A549 (cell line): ENCODE measurements around the gene ITFG1. TPM values are rescaled to one million over a fixed set of nuclear protein-coding genes. Genes with fewer than 3 reads are reported as not detected.

ENCODE experiments used
- ATAC-seq, 2 experiments: fragments of 200-7000 bp in 1 of 2; fragments of >200 bp in 1 of 2; cut with Nextera tagmentation in 1 of 2; cut with Tn5 transposase in 1 of 2; 3 replicates each; pipeline versions ENCODE4 v1.8.0 to v1.9.1; 2018 to 2020; ENCODE audit warnings: mild to moderate bottlenecking in 1 of 2, moderate library complexity in 1 of 2
- CTCF ChIA-PET: fragments of 300-600 bp; sonication (Branson Sonifier 250); formaldehyde crosslinking; extraction: SDS; loops from one replicate; lab custom pipeline; 2021; ENCODE audit warnings: antibody characterized with exemption, inconsistent platforms; lab: Yijun Ruan, JAX
- POLR2A ChIA-PET: fragments of 350-600 bp; formaldehyde crosslinking; extraction: SDS; loops from one replicate; lab custom pipeline; 2021; ENCODE audit warnings: antibody characterized with exemption, inconsistent platforms; lab: Yijun Ruan, JAX
- DNase-seq, 2 experiments: peaks; one replicate each; pipeline versions ENCODE4 v3.0.0 to v3.0.0-alpha.2; 2011 to 2016; ENCODE audit warnings: low read depth in 1 of 2, low spot score in 1 of 2
- FAIRE-seq: peaks from 2 replicates; lab custom pipeline; 2011; peaks lifted over from hg19 to GRCh38; lab: Jason Lieb, UNC
- H3K27ac ChIP-seq, 2 experiments: fragments of >200 bp; sonication (Bioruptor Twin); formaldehyde crosslinking; 3 replicates each; pipeline ENCODE4 v1.5.1; 2016 to 2017
- H3K4me1 ChIP-seq: fragments of >200 bp; sonication (Bioruptor Twin); formaldehyde crosslinking; 3 replicates; pipeline ENCODE4 v1.6.1; 2016
- H3K4me2 ChIP-seq: fragments of >200 bp; sonication (Bioruptor Twin); formaldehyde crosslinking; 3 replicates; pipeline ENCODE4 v1.6.1; 2016
- H3K4me3 ChIP-seq: fragments of >200 bp; sonication (Bioruptor Twin); formaldehyde crosslinking; 3 replicates; pipeline ENCODE4 v1.5.1; 2016
- H3K9me3 ChIP-seq: fragments of >200 bp; sonication (Bioruptor Twin); formaldehyde crosslinking; 3 replicates; pipeline ENCODE4 v1.6.1; 2016
- BHLHE40 ChIP-seq: IDR thresholded peaks from 2 replicates; pipeline ENCODE4 v1.6.1; 2012; ENCODE audit warnings: low read depth, low read length, inconsistent platforms
- CBX2 ChIP-seq: fragments of 200-600 bp; sonication (generic); IDR thresholded peaks from 2 replicates; pipeline ENCODE4 v1.6.1; 2016; ENCODE audit warnings: low read depth, mild to moderate bottlenecking, borderline replicate concordance
- CBX8 ChIP-seq: fragments of 200-600 bp; sonication (generic); IDR thresholded peaks from 2 replicates; pipeline ENCODE4 v1.6.1; 2016
- CEBPB ChIP-seq, 2 experiments: fragments of >200 bp in 1 of 2; sonication (Bioruptor Twin) in 1 of 2; formaldehyde crosslinking in 1 of 2; IDR thresholded peaks; 2 replicates each; pipeline ENCODE4 v1.6.1; 2012 to 2016
- CHD2 ChIP-seq: fragments of 150-350 bp; IDR thresholded peaks from 2 replicates; pipeline ENCODE4 v1.6.1; 2014; ENCODE audit warnings: low read length; ENCODE audit not compliant: partially characterized antibody
- EP300 ChIP-seq, 2 experiments: fragments of >200 bp; sonication (Bioruptor Twin); formaldehyde crosslinking; IDR thresholded peaks; 2 replicates in 1 of 2; 3 replicates in 1 of 2; pipeline ENCODE4 v1.6.1; 2016 to 2017
- FOSL2 ChIP-seq, 2 experiments: fragments of 450-650 bp in 1 of 2; fragments of >200 bp in 1 of 2; sonication (Bioruptor Twin) in 1 of 2; formaldehyde crosslinking; IDR thresholded peaks; 2 replicates each; pipeline versions ENCODE4 v1.5.0 to v1.6.1; 2016 to 2020; ENCODE audit warnings: mild to moderate bottlenecking in 1 of 2, moderate library complexity in 1 of 2
- FOXS1 ChIP-seq: fragments of 250-450 bp; sonication (Bioruptor Pico); IDR thresholded peaks from 2 replicates; pipeline ENCODE4 v1.5.0; 2020; ENCODE audit warnings: mild to moderate bottlenecking, moderate library complexity
- HEYL ChIP-seq: fragments of 250-450 bp; sonication (Bioruptor Pico); IDR thresholded peaks from 2 replicates; pipeline ENCODE4 v1.8.0; 2021; ENCODE audit warnings: mild to moderate bottlenecking, moderate library complexity
- HOXB13 ChIP-seq: fragments of 250-450 bp; sonication (Bioruptor Pico); IDR thresholded peaks from 2 replicates; pipeline ENCODE4 v1.5.0; 2020; ENCODE audit warnings: low read depth, mild to moderate bottlenecking, moderate library complexity
- JUN ChIP-seq, 2 experiments: fragments of >200 bp; sonication (Bioruptor Twin); formaldehyde crosslinking; IDR thresholded peaks; 2 replicates in 1 of 2; 3 replicates in 1 of 2; pipeline ENCODE4 v1.6.1; 2016 to 2017
- KDM5A ChIP-seq: fragments of 200-600 bp; sonication (generic); IDR thresholded peaks from 2 replicates; pipeline ENCODE4 v1.6.1; 2016; ENCODE audit warnings: antibody characterized with exemption, mild to moderate bottlenecking
- MAX ChIP-seq: IDR thresholded peaks from 2 replicates; pipeline ENCODE4 v1.6.1; 2012
- NFE2L2 ChIP-seq: fragments of 150-350 bp; conservative IDR thresholded peaks from 2 replicates; pipeline ENCODE4 v1.6.1; 2014; ENCODE audit warnings: low read length
- NPAS2 ChIP-seq: fragments of 250-450 bp; sonication (Bioruptor Pico); IDR thresholded peaks from 2 replicates; pipeline ENCODE4 v1.8.0; 2022; ENCODE audit warnings: mild to moderate bottlenecking, moderate library complexity, borderline replicate concordance
- RFX5 ChIP-seq: fragments of 450-650 bp; IDR thresholded peaks from 2 replicates; pipeline ENCODE4 v1.7.1; 2014; ENCODE audit warnings: antibody characterized with exemption, mild to moderate bottlenecking, moderate library complexity
- RNF2 ChIP-seq: fragments of 200-600 bp; sonication (generic); IDR thresholded peaks from 2 replicates; pipeline ENCODE4 v1.6.1; 2016; ENCODE audit warnings: low read depth, mild to moderate bottlenecking, antibody characterized with exemption, moderate library complexity, borderline replicate concordance
- SREBF2 ChIP-seq: fragments of 450-650 bp; IDR thresholded peaks from 2 replicates; pipeline ENCODE4 v1.6.1; 2014; ENCODE audit warnings: mild to moderate bottlenecking, moderate library complexity
- TP53 ChIP-seq: fragments of 250-450 bp; sonication (Bioruptor Pico); IDR thresholded peaks from 2 replicates; pipeline ENCODE4 v1.5.0; 2021; ENCODE audit warnings: mild to moderate bottlenecking, moderate library complexity
- ZC3H11A ChIP-seq: fragments of 450-650 bp; IDR thresholded peaks from 2 replicates; pipeline ENCODE4 v1.6.1; 2014; ENCODE audit warnings: antibody characterized with exemption, mild to moderate bottlenecking
- ZFP36 ChIP-seq: fragments of 450-650 bp; IDR thresholded peaks from 2 replicates; pipeline ENCODE4 v1.6.1; 2014; ENCODE audit warnings: borderline replicate concordance; ENCODE audit not compliant: partially characterized antibody
- WGBS: methylation state at CpG from one replicate; pipeline ENCODE4 v1.1.6; 2017; ENCODE audit errors: missing lambda C conversion rate; 5-methylcytosine and 5-hydroxymethylcytosine counted together
- polyA plus RNA-seq, 4 experiments: library from polyadenylated mRNA; depleted of rRNA in 3 of 4; stranded (reverse); fragments of >200 nt; fragmentation: RNase III in 1 of 4; extraction: RNeasy Plus Mini Kit Qiagen cat#74134 plus additional on column Dnase treatment in 1 of 4; gene quantifications; 2 replicates in 3 of 4; 3 replicates in 1 of 4; pipeline ENCODE4 v1.2.3, GENCODE V29; 2011 to 2017
- TF ChIP-seq, protein P1 (sequence below): IDR thresholded peaks from 2 replicates; pipeline ENCODE4 v1.6.1; 2012
- TF ChIP-seq, protein P2 (sequence below): fragments of 150-350 bp; IDR thresholded peaks from 2 replicates; pipeline ENCODE4 v1.6.1; 2014; ENCODE audit warnings: low read depth, mild to moderate bottlenecking, low read length

Gene ITFG1
- polyA plus RNA-seq, 2 of the 4 experiments (the other 2 are of a cell fraction), result 32.9 to 112 TPM

DNA sequence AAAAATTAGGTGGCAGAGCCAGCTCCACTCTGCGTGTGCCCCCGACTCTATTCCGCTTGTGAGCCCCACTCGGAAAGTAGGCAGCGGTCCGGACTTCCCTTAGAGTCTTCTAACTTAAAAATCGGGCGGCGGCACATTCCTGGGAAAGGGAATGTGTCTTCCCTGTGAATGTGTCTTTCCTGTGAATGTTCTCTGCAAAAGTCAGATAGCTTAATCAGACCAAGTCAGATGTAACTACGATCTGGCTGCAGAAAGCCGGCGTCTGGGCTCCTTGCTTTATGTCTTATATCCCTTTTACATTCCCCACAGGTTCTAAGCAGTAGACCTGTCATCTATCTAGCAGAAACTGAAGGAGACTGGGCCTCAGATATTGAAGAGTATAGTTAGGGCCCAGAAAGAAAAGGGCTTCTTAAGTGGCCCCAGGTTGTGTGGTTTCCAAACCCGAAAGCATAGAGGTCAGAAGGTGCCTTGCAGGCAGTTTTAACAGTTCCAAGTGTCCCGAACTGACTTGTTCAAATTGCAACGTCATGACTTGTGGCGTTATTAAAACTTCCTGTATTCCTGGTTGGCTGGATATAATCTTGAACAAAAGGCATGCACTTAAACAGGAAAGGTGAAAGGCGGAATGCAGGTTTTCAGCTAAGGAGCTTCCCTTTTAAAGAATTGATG, 869 bp upstream of the ITFG1 start (continued):
- TF ChIP-seq NFE2L2 (0 out of 2 replicates have a peak, but pooled peaks have one; percentile 46), FOSL2 (IDR thresholded peaks at IDR 0.05) (no peak), FOSL2 (CRISPR knock-in tag; IDR thresholded peaks at IDR 0.05) (no peak), MAX (no peak), TP53 (CRISPR knock-in tag) (no peak), RFX5 (no peak), ZFP36 (no peak), ZC3H11A (no peak), CHD2 (no peak), FOXS1 (CRISPR knock-in tag) (no peak)

DNA sequence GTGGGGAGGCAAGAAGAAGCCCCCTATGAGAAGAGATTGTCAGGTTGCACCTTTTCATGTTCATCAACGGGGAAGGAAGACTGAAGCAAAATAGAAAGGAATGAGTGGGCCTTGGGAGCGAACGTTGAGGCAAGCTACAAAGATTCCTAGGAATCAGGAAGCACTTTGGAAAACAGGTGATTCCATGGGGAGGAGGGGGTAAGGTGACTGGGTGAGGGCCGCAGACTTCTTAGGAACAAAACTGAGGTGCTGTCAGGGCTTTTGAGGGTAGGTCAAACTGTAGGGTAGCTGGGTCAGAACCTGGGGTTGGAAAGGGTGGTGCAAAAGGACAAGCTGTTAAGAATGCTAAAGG, 528 bp downstream of the ITFG1 start:
- no peak for FAIRE-seq
- TF ChIP-seq EP300 (IDR thresholded peaks at IDR 0.05), result no peak
- no peak for TF ChIP-seq JUN (IDR thresholded peaks at IDR 0.05)
- TF ChIP-seq, protein P1, sequence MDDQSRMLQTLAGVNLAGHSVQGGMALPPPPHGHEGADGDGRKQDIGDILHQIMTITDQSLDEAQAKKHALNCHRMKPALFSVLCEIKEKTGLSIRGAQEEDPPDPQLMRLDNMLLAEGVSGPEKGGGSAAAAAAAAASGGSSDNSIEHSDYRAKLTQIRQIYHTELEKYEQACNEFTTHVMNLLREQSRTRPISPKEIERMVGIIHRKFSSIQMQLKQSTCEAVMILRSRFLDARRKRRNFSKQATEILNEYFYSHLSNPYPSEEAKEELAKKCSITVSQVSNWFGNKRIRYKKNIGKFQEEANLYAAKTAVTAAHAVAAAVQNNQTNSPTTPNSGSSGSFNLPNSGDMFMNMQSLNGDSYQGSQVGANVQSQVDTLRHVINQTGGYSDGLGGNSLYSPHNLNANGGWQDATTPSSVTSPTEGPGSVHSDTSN, result no peak
- TF ChIP-seq KDM5A, result no peak
- no peak for TF ChIP-seq TP53 (CRISPR knock-in tag)
- no peak for TF ChIP-seq CBX8
- TF ChIP-seq HEYL (CRISPR knock-in tag), result no peak
- TF ChIP-seq CEBPB (IDR thresholded peaks at IDR 0.05), result no peak
- no peak for TF ChIP-seq CBX2
- TF ChIP-seq, protein P2, sequence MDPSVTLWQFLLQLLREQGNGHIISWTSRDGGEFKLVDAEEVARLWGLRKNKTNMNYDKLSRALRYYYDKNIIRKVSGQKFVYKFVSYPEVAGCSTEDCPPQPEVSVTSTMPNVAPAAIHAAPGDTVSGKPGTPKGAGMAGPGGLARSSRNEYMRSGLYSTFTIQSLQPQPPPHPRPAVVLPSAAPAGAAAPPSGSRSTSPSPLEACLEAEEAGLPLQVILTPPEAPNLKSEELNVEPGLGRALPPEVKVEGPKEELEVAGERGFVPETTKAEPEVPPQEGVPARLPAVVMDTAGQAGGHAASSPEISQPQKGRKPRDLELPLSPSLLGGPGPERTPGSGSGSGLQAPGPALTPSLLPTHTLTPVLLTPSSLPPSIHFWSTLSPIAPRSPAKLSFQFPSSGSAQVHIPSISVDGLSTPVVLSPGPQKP, result no peak
- TF ChIP-seq NPAS2 (CRISPR knock-in tag), result no peak
- TF ChIP-seq RNF2, result no peak
- TF ChIP-seq MAX, result no peak
- TF ChIP-seq HOXB13 (CRISPR knock-in tag), result no peak
- TF ChIP-seq SREBF2, result no peak
- TF ChIP-seq BHLHE40, result no peak
- TF ChIP-seq, all 56 proteins: peak for 0
- POLR2A ChIA-PET, result interaction anchor here (1.0 to 1.8 kb wide), 5 partner anchors 316 to 1163 kb away, joined by 3 to 8 read pairs (median 4); partner anchors contain the start of gene NETO2
- Histone ChIP-seq H3K4me2 (peak overlapping the region; percentile 86), H3K27ac (peak overlapping the region; percentile 94 to 97), H3K4me1 (peaks cover 17% of the 10 kb centered on the region), H3K4me3 (peak overlapping the region; percentile 80), H3K9me3 (no peaks in the 10 kb centered on the region)
- DNase-seq (peak in 1 of 2 experiments; percentile 6), ATAC-seq (peak in 1 of 2 experiments; percentile 19; a peak in 3 of 6 replicates)
- CTCF ChIA-PET, result interaction anchor here (0.8 to 3.5 kb wide), 3 partner anchors 317 to 705 kb away, joined by 3 to 10 read pairs (median 10); partner anchors contain the start of gene NETO2
- 13% methylated on average over 4 of the region's 4 CpGs for WGBS
